KMS-11 (cell line): ENCODE results near the gene VPS50.

Source experiments
- H2AFZ ChIP-seq: fragments of 200-600 bp; sonication (generic); 2 replicates; pipeline ENCODE4 v1.6.1; 2016; ENCODE audit warnings: antibody characterized with exemption, mixed run types, low read depth
- H3K27ac ChIP-seq: fragments of 200-600 bp; sonication (generic); 2 replicates; pipeline ENCODE4 v1.6.1; 2016; ENCODE audit warnings: mild to moderate bottlenecking, mixed run types
- H3K27me3 ChIP-seq: fragments of 200-600 bp; sonication (generic); 2 replicates; pipeline ENCODE4 v1.6.1; 2017; ENCODE audit warnings: mild to moderate bottlenecking, low read depth, mixed run types, moderate library complexity; ENCODE audit not compliant: insufficient read depth
- H3K36me3 ChIP-seq: fragments of 200-600 bp; sonication (generic); 2 replicates; pipeline ENCODE4 v1.6.1; 2017; ENCODE audit warnings: mild to moderate bottlenecking, mixed run types; ENCODE audit not compliant: insufficient read depth
- H3K4me1 ChIP-seq: fragments of 200-600 bp; sonication (generic); 2 replicates; pipeline ENCODE4 v1.6.1; 2016; ENCODE audit warnings: mild to moderate bottlenecking, low read depth, mixed run types; ENCODE audit not compliant: poor library complexity, severe bottlenecking
- H3K4me2 ChIP-seq: fragments of 200-600 bp; sonication (generic); 2 replicates; pipeline ENCODE4 v1.7.0; 2016; ENCODE audit warnings: mild to moderate bottlenecking, mixed run types
- H3K4me3 ChIP-seq: fragments of 200-600 bp; sonication (generic); IDR thresholded peaks from 2 replicates; pipeline ENCODE4 v1.6.1; 2017; ENCODE audit warnings: low read depth, low read length, mixed read lengths; ENCODE audit not compliant: insufficient read depth
- H3K79me2 ChIP-seq: fragments of 200-600 bp; sonication (generic); 2 replicates; pipeline ENCODE4 v1.6.1; 2016; ENCODE audit warnings: low read depth, mixed run types; ENCODE audit not compliant: insufficient read depth
- H3K9ac ChIP-seq: fragments of 200-600 bp; sonication (generic); 2 replicates; pipeline ENCODE4 v1.6.1; 2016; ENCODE audit warnings: mild to moderate bottlenecking, mixed run types
- H4K20me1 ChIP-seq: fragments of 200-600 bp; sonication (generic); 2 replicates; pipeline ENCODE4 v1.6.1; 2016; ENCODE audit warnings: mild to moderate bottlenecking, mixed run types; ENCODE audit not compliant: insufficient read depth
- CTCF ChIP-seq: fragments of 200-600 bp; sonication (generic); conservative IDR thresholded peaks from 2 replicates; pipeline ENCODE4 v1.6.1; 2017; ENCODE audit warnings: low read depth, mild to moderate bottlenecking, antibody characterized with exemption, low read length, moderate library complexity, mixed read lengths

The VPS50 gene

GRCh38 chr7:93307943-93308342, 75.8 kb downstream of the VPS50 start:
- TF ChIP-seq CTCF, result no peak
- H2AFZ ChIP-seq, result no peak overlapping the region
- H4K20me1 ChIP-seq, result no peaks in the 10 kb centered on the region
- no peak overlapping the region for H3K9ac ChIP-seq
- H3K4me2 ChIP-seq, result no peak overlapping the region
- H3K4me3 ChIP-seq, result no peak overlapping the region
- no peak overlapping the region for H3K27ac ChIP-seq
- no peaks in the 10 kb centered on the region for H3K36me3 ChIP-seq
- H3K27me3 ChIP-seq, result no peaks in the 10 kb centered on the region
- no peaks in the 10 kb centered on the region for H3K79me2 ChIP-seq
- H3K4me1 ChIP-seq, result no peaks in the 10 kb centered on the region

- H3K4me1 ChIP-seq, result no peaks in the 10 kb centered on the region
- no peaks in the 10 kb centered on the region for H3K36me3 ChIP-seq
- no peak overlapping the region for H3K9ac ChIP-seq
- TF ChIP-seq CTCF, result no peak
- no peaks in the 10 kb centered on the region for H3K27me3 ChIP-seq
- no peak overlapping the region for H2AFZ ChIP-seq
- no peaks in the 10 kb centered on the region for H4K20me1 ChIP-seq
- no peaks in the 10 kb centered on the region for H3K79me2 ChIP-seq
- no peak overlapping the region for H3K4me2 ChIP-seq
- H3K27ac ChIP-seq, result no peak overlapping the region
- no peak overlapping the region for H3K4me3 ChIP-seq
Observed at GRCh38 chr7:93310346-93310745, 78.2 kb downstream of the VPS50 start.

- TF ChIP-seq CTCF, result no peak
- Histone ChIP-seq H4K20me1 (no peaks in the 10 kb centered on the region), H3K79me2 (no peaks in the 10 kb centered on the region), H2AFZ (no peak overlapping the region), H3K4me1 (no peaks in the 10 kb centered on the region), H3K9ac (no peak overlapping the region), H3K36me3 (peaks cover 4% of the 10 kb centered on the region; the same call in 1 of the 2 replicates), H3K27ac (no peak overlapping the region), H3K27me3 (no peaks in the 10 kb centered on the region), H3K4me3 (no peak overlapping the region), H3K4me2 (no peak overlapping the region)
Observed at GRCh38 chr7:93314449-93314848, 82.3 kb downstream of the VPS50 start.

GRCh38 chr7:93315896-93316295, 83.7 kb downstream of the VPS50 start:
- H3K4me3 ChIP-seq, result no peak overlapping the region
- H3K27me3 ChIP-seq, result no peaks in the 10 kb centered on the region
- no peaks in the 10 kb centered on the region for H3K4me1 ChIP-seq
- H4K20me1 ChIP-seq, result no peaks in the 10 kb centered on the region
- no peak overlapping the region for H3K27ac ChIP-seq
- no peak overlapping the region for H2AFZ ChIP-seq
- TF ChIP-seq CTCF, result no peak
- peaks cover 4% of the 10 kb centered on the region; the same call in 1 of the 2 replicates for H3K36me3 ChIP-seq
- no peaks in the 10 kb centered on the region for H3K79me2 ChIP-seq
- H3K9ac ChIP-seq, result no peak overlapping the region
- H3K4me2 ChIP-seq, result no peak overlapping the region

- Histone ChIP-seq H3K27ac (no peak overlapping the region), H3K27me3 (no peaks in the 10 kb centered on the region), H2AFZ (no peak overlapping the region), H3K4me3 (no peak overlapping the region), H3K4me2 (no peak overlapping the region), H3K79me2 (no peaks in the 10 kb centered on the region), H3K9ac (no peak overlapping the region), H3K4me1 (no peaks in the 10 kb centered on the region), H4K20me1 (no peaks in the 10 kb centered on the region), H3K36me3 (peaks cover 4% of the 10 kb centered on the region; the same call in 1 of the 2 replicates)
- no peak for TF ChIP-seq CTCF
Observed at GRCh38 chr7:93316730-93317129, 84.6 kb downstream of the VPS50 start.
